K562 (cell line): ENCODE data around the gene CCDC27. TPM values are rescaled to one million over a fixed set of nuclear protein-coding genes. Genes with fewer than 3 reads are reported as not detected.

Experiments
- ATAC-seq: fragments of 200-7000 bp; cut with Tn5 transposase; 3 replicates; pipeline ENCODE4 v1.9.1; 2020; ENCODE audit warnings: moderate library complexity
- BruUV-seq: library from RNA; stranded (reverse); fragments of 400-500 nt; replicated peaks from 2 replicates; lab custom pipeline; 2021; lab: Mats Ljungman, UMichigan
- CTCF ChIA-PET: fragments of 300-600 bp; formaldehyde crosslinking; extraction: SDS; loops from one replicate; lab custom pipeline; 2021; ENCODE audit warnings: low intra/inter-chr PET ratio; lab: Yijun Ruan, JAX
- POLR2A ChIA-PET: fragments of 300-600, 350-650 bp; sonication (Branson Sonifier 250); formaldehyde crosslinking; extraction: SDS; loops from one replicate; lab custom pipeline; 2021; ENCODE audit warnings: antibody characterized with exemption, inconsistent platforms; lab: Yijun Ruan, JAX
- DNase-seq, 4 experiments: peaks; one replicate each; pipeline versions ENCODE4 v3.0.0 to v3.0.0-alpha.2; 2011 to 2018; ENCODE audit warnings: low spot score in 3 of 4, mixed read lengths in 3 of 4; ENCODE audit errors: extremely low read depth in 1 of 4
- FAIRE-seq: peaks from 2 replicates; lab custom pipeline; 2011; peaks lifted over from hg19 to GRCh38; lab: Jason Lieb, UNC
- H2AFZ ChIP-seq: 2 replicates; pipeline ENCODE4 v1.6.0; 2011; ENCODE audit warnings: low read depth, low read length, control low read depth, inconsistent platforms
- H3K27ac ChIP-seq: fragments of 200-600 bp; 3 replicates; pipeline ENCODE4 v1.8.0; 2011; ENCODE audit warnings: low read depth, mild to moderate bottlenecking, control low read depth, inconsistent platforms, low read length, moderate library complexity, mixed read lengths; ENCODE audit errors: extremely low read depth
- H3K27me3 ChIP-seq, 2 experiments: fragments of 300-600 bp in 1 of 2; 2 replicates in 1 of 2; 3 replicates in 1 of 2; pipeline versions ENCODE4 v1.6.0 to v1.8.0; 2011; ENCODE audit warnings: inconsistent platforms in 2 of 2, low read length in 2 of 2, mild to moderate bottlenecking in 1 of 2, mixed read lengths in 1 of 2, moderate library complexity in 1 of 2; ENCODE audit not compliant: control insufficient read depth in 2 of 2, insufficient read depth in 2 of 2
- H3K36me3 ChIP-seq: fragments of 300-600 bp; 3 replicates; pipeline ENCODE4 v1.8.0; 2011; ENCODE audit warnings: mild to moderate bottlenecking, low read length, inconsistent platforms; ENCODE audit not compliant: control insufficient read depth, insufficient read depth
- H3K4me1 ChIP-seq, 2 experiments: fragments of 200-600 bp in 1 of 2; replicated peaks in 1 of 2; 2 replicates in 1 of 2; 3 replicates in 1 of 2; pipeline versions ENCODE4 v1.5.1 to v1.8.0; 2011; ENCODE audit warnings: inconsistent platforms in 2 of 2, low read length in 2 of 2, mild to moderate bottlenecking in 1 of 2, mixed read lengths in 1 of 2, moderate library complexity in 1 of 2; ENCODE audit not compliant: control insufficient read depth in 2 of 2, insufficient read depth in 2 of 2
- H3K4me2 ChIP-seq: 2 replicates; pipeline ENCODE4 v1.6.1; 2011; ENCODE audit warnings: low read length, control low read depth, inconsistent platforms, mixed read lengths; ENCODE audit not compliant: insufficient read depth
- H3K4me3 ChIP-seq: fragments of 200-600 bp; sonication (generic), shearing (Covaris generic); 2 replicates; pipeline ENCODE4 v1.5.1; 2016; ENCODE audit warnings: control low read depth, inconsistent platforms
- H3K79me2 ChIP-seq: fragments of 200-600 bp; 3 replicates; pipeline ENCODE4 v1.8.0; 2011; ENCODE audit warnings: low read length, inconsistent platforms; ENCODE audit not compliant: control insufficient read depth, insufficient read depth
- H3K9ac ChIP-seq, 2 experiments: 2 replicates each; pipeline versions ENCODE4 v1.6.0 to v1.6.1; 2011; ENCODE audit warnings: low read depth in 2 of 2, low read length in 2 of 2, control low read depth in 1 of 2, inconsistent platforms in 1 of 2, mild to moderate bottlenecking in 1 of 2, mixed read lengths in 1 of 2; ENCODE audit not compliant: insufficient read depth in 1 of 2
- H3K9me1 ChIP-seq: one replicate; pipeline ENCODE4 v1.6.0; 2011; ENCODE audit warnings: inconsistent platforms, mild to moderate bottlenecking, low read length, moderate library complexity; ENCODE audit not compliant: control insufficient read depth, insufficient read depth
- H3K9me3 ChIP-seq: replicated peaks from 2 replicates; pipeline ENCODE4 v1.5.1; 2011; ENCODE audit warnings: low read depth, low read length, inconsistent platforms; ENCODE audit not compliant: control insufficient read depth, insufficient read depth
- H4K20me1 ChIP-seq: replicated peaks from 2 replicates; pipeline ENCODE4 v1.6.1; 2011; ENCODE audit warnings: low read length, inconsistent platforms, mixed read lengths; ENCODE audit not compliant: control insufficient read depth, insufficient read depth
- HDAC6 ChIP-seq: IDR thresholded peaks from 2 replicates; pipeline ENCODE4 v1.6.1; 2012; ENCODE audit warnings: low read depth, mild to moderate bottlenecking, control low read depth, inconsistent platforms, low read length, moderate library complexity
- SIN3B ChIP-seq: fragments of 450-650 bp; IDR thresholded peaks from 2 replicates; pipeline ENCODE4 v1.6.1; 2017; ENCODE audit warnings: low read depth, mild to moderate bottlenecking, moderate library complexity
- ZSCAN29 ChIP-seq: fragments of 450-650 bp; IDR thresholded peaks from 2 replicates; pipeline ENCODE4 v1.6.1; 2017
- WGBS: fragments of 100-300 bp; shearing (Covaris generic); methylation state at CpG from one replicate; pipeline ENCODE4 v1.1.6; 2016; ENCODE audit warnings: low coverage, mixed read lengths; ENCODE audit not compliant: insufficient coverage; ENCODE audit errors: missing lambda C conversion rate; 5-methylcytosine and 5-hydroxymethylcytosine counted together
- in situ Hi-C: fragments of 300-500 bp; cut with MboI; formaldehyde crosslinking; loops from 4 replicates; pipeline ENCODE4 v1.15.0; 2018; ENCODE audit warnings: inconsistent platforms, mixed read lengths
- intact Hi-C: fragments of 100-400 bp; cut with micrococcal nuclease; formaldehyde crosslinking; loops from 2 replicates; pipeline ENCODE4 v1.14.2; 2022
- polyA plus RNA-seq, 8 experiments: library from polyadenylated mRNA; depleted of rRNA in 4 of 8; stranded (reverse) in 5 of 8; unstranded in 3 of 8; fragments of >200 nt; fragmentation: Nextera tagmentation in 2 of 8; fragmentation: Illumina TruSeq in 1 of 8; extraction: Ambion mirVana in 2 of 8; extraction: Trizol in 1 of 8; gene quantifications; 2 replicates each; pipeline versions ENCODE4 v1.2.1 to v1.2.3, GENCODE V29; 2011 to 2014; ENCODE audit warnings: inconsistent platforms in 1 of 8, missing spikeins in 1 of 8
- total RNA-seq, 7 experiments: library from RNA; depleted of rRNA in 6 of 7; stranded (reverse); fragments of >200 nt in 6 of 7; fragmentation: Illumina TruSeq in 2 of 7; extraction: Trizol in 2 of 7; gene quantifications; 2 replicates each; pipeline versions ENCODE4 v1.2.1 to v1.2.3, GENCODE V29; 2011 to 2021; ENCODE audit warnings: low replicate concordance in 1 of 7
- TF ChIP-seq, protein P1 (sequence below): fragments of 450-650 bp; formaldehyde crosslinking; IDR thresholded peaks from 2 replicates; pipeline ENCODE4 v1.4.0; 2022; ENCODE audit warnings: mild to moderate bottlenecking, moderate library complexity

CCDC27 gene
- total and polyA plus RNA-seq, 9 of the 15 experiments (the other 6 are each of a cell fraction or from before 2014, with no cell fraction given) = 0.01 to 0.04 TPM; not detected in 7

- TF ChIP-seq, protein P1, sequence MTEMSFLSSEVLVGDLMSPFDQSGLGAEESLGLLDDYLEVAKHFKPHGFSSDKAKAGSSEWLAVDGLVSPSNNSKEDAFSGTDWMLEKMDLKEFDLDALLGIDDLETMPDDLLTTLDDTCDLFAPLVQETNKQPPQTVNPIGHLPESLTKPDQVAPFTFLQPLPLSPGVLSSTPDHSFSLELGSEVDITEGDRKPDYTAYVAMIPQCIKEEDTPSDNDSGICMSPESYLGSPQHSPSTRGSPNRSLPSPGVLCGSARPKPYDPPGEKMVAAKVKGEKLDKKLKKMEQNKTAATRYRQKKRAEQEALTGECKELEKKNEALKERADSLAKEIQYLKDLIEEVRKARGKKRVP = no peak
- no peak for TF ChIP-seq SIN3B
Observed at GRCh38 chr1:3756394-3756793, 4.1 kb downstream of the CCDC27 start (continued).

DNA sequence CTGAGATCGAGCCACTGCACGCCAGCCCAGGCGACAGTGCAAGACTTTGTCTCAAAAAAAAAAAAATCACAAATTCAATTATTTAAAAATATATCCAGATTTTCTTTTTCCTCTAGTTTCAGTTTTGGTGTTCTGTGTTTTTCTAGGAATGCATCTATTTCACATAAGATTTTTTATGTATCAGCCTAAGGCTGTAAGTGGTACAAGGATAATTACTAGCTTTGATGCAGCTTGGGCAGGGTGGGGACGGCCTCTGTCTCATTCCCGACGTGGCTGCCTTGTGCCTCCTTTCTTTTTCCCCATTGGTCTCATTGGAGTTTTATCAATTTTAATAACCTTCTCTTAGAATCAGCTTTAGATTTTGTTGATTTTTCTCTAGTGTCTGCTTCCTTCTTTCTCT lies 6.9 kb downstream of the CCDC27 start:
- Histone ChIP-seq H4K20me1 (no peaks in the 10 kb centered on the region), H3K9me1 (no peaks in the 10 kb centered on the region), H3K4me1 (peaks cover 11 to 53% of the 10 kb centered on the region in 2 experiments; a peak in 4 of 5 replicates), H3K4me3 (no peak overlapping the region), H3K9ac (no peak overlapping the region), H3K4me2 (no peak overlapping the region), H3K79me2 (no peaks in the 10 kb centered on the region), H3K36me3 (no peaks in the 10 kb centered on the region), H3K9me3 (no peaks in the 10 kb centered on the region), H3K27ac (no peak overlapping the region), H3K27me3 (peaks cover 10 to 47% of the 10 kb centered on the region in 2 experiments; a peak in 4 of 5 replicates), H2AFZ (no peak overlapping the region)
- ATAC-seq = no peak
- in situ Hi-C loops (no loop called here), intact Hi-C loops (no loop called here)
- no peak for FAIRE-seq
- ChIA-PET CTCF (no interaction called here), POLR2A (interaction anchor here (0.6 to 3.7 kb wide), 7 partner anchors 10 to 327 kb away, joined by 3 to 14 read pairs (median 3); no protein-coding TSS in a partner anchor)
- TF ChIP-seq HDAC6 (no peak), ZSCAN29 (no peak)
- 47% methylated on average over 6 of the region's 6 CpGs for WGBS
- BruUV-seq = no TSS peak
- no peak for DNase-seq
